Neural crest cell (in vitro differentiated cells): ENCODE measurements around the gene SARM1. TPM values are rescaled to one million over a fixed set of nuclear protein-coding genes. Genes with fewer than 3 reads are reported as not detected.

Source experiments
- DNase-seq: peaks from one replicate; pipeline ENCODE4 v3.0.0; 2021; ENCODE audit warnings: low read depth, mixed read lengths, low spot score
- H3K27ac Mint-ChIP-seq: one replicate; pipeline ENCODE4 v1.8.0; 2021; ENCODE audit warnings: mild to moderate bottlenecking, mixed read lengths; ENCODE audit not compliant: unreplicated experiment
- H3K27me3 Mint-ChIP-seq: 2 replicates; pipeline ENCODE4 v1.8.0; 2021; ENCODE audit warnings: low read depth, mild to moderate bottlenecking, mixed read lengths
- H3K36me3 Mint-ChIP-seq: 2 replicates; pipeline ENCODE4 v1.8.0; 2021; ENCODE audit warnings: low read depth, mild to moderate bottlenecking, mixed read lengths
- H3K4me1 Mint-ChIP-seq: 2 replicates; pipeline ENCODE4 v1.8.0; 2021; ENCODE audit warnings: mixed read lengths
- H3K4me3 Mint-ChIP-seq: one replicate; pipeline ENCODE4 v1.8.0; 2021; ENCODE audit warnings: mild to moderate bottlenecking, mixed read lengths
- H3K9me3 Mint-ChIP-seq: 2 replicates; pipeline ENCODE4 v1.8.0; 2021; ENCODE audit warnings: mixed read lengths
- CTCF ChIP-seq: fragments of 200-600 bp; sonication (generic); conservative IDR thresholded peaks from 2 replicates; pipeline ENCODE4 v1.5.0; 2021; ENCODE audit warnings: antibody characterized with exemption, mild to moderate bottlenecking
- total RNA-seq: library from RNA; stranded (reverse); gene quantifications from 2 replicates; pipeline ENCODE4 v1.2.1, GENCODE V29; 2021

SARM1 gene
- total RNA-seq, 1 donor from 2014 or later = 52.5 TPM

DNA sequence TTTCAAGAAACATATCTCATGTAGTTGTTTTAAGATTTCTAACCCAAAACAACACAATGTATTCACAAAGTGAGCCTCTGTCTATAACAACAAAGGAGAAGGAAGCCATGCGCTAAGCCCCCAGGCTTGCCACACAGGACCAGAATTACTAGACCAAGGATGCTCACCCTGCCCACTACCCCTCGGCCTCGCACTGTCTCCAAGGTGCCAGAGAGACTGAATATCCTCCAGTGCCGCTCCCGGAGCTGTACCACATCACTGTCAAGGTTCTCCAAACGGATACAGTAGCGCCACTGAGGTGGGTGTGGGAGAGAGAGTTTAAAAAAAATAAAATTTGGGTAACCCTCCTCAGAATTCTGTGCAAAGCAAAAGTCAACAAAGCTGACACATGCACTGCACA lies 21.2 kb upstream of the SARM1 start:
- H3K27ac Mint-ChIP-seq = no peak overlapping the region
- TF ChIP-seq CTCF = no peak

DNA sequence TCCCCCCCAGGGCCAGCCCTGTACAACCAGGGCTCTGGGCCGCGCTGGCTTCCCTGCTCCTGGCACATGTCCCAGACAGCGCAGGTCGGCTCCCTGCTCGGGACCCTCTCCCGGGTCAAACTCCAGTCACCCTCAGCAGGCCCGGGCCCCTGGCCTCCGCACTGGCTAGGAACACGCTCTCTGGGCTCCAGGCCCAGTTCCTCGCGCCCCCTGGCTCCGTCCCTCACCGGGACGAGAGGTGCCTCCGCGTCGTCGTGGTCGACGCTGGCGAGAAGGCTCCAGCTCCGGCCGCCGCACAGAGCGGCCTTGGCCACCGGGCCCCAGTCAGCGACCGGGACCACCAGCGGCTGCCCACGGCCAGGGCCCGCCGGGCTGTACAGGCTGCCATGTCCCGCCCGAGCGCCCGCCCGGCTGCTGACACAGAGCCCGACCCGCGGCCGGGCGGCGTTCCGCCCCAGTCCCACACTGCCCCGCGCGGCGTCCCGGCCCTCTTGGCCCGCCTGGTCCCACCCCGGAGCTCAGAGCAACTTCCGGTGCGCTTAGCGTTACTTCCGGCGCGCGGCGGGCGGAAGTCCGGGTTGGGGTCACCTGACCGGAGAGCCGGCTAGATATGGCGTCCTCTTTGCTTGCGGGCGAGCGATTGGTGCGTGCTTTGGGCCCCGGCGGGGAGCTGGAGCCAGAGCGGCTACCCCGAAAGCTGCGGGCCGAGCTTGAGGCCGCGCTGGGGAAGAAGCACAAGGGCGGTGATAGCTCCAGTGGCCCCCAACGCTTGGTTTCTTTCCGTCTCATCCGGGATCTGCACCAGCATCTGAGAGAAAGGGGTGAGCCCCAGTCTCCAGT lies 14.2 kb upstream of the SARM1 start, which contains the start of gene POLDIP2:
TSS of gene POLDIP2 (minus strand) at position 467 of the 840 bp plus-strand sequence. CDS start at position 388, 79 bp downstream.
- Mint-ChIP-seq H3K9me3 (no peaks in the 10 kb centered on the region), H3K36me3 (no peaks in the 10 kb centered on the region), H3K27me3 (no peaks in the 10 kb centered on the region), H3K27ac (peak within 1 kb of the TSS; percentile 97), H3K4me1 (peaks cover 21% of the 10 kb centered on the region), H3K4me3 (peak within 1 kb of the TSS; percentile 97)
- DNase-seq = peak; percentile 89
- TF ChIP-seq CTCF = no peak

More for the DNA sequence above, 21.2 kb upstream of the SARM1 start:
- DNase-seq = no peak
- Mint-ChIP-seq H3K4me1 (no peaks in the 10 kb centered on the region), H3K4me3 (no peak overlapping the region), H3K27me3 (no peaks in the 10 kb centered on the region), H3K9me3 (no peaks in the 10 kb centered on the region), H3K36me3 (peaks cover 10% of the 10 kb centered on the region)

- Mint-ChIP-seq H3K27me3 (no peaks in the 10 kb centered on the region), H3K9me3 (no peaks in the 10 kb centered on the region), H3K36me3 (no peaks in the 10 kb centered on the region), H3K27ac (peak overlapping the region; percentile 97), H3K4me1 (peaks cover 21% of the 10 kb centered on the region), H3K4me3 (peak overlapping the region; percentile 97)
- DNase-seq = no peak
- no peak for TF ChIP-seq CTCF
These were observed 13.6 kb upstream of the SARM1 start for GRCh38 chr17:28357901-28358197.

- Mint-ChIP-seq H3K36me3 (no peaks in the 10 kb centered on the region), H3K4me1 (peaks cover 4% of the 10 kb centered on the region), H3K27ac (no peak overlapping the region), H3K27me3 (no peaks in the 10 kb centered on the region), H3K4me3 (peak overlapping the region; percentile 27), H3K9me3 (no peaks in the 10 kb centered on the region)
- no peak for TF ChIP-seq CTCF
- no peak for DNase-seq
These were observed 8.3 kb upstream of the SARM1 start for GRCh38 chr17:28363186-28363585.

DNA sequence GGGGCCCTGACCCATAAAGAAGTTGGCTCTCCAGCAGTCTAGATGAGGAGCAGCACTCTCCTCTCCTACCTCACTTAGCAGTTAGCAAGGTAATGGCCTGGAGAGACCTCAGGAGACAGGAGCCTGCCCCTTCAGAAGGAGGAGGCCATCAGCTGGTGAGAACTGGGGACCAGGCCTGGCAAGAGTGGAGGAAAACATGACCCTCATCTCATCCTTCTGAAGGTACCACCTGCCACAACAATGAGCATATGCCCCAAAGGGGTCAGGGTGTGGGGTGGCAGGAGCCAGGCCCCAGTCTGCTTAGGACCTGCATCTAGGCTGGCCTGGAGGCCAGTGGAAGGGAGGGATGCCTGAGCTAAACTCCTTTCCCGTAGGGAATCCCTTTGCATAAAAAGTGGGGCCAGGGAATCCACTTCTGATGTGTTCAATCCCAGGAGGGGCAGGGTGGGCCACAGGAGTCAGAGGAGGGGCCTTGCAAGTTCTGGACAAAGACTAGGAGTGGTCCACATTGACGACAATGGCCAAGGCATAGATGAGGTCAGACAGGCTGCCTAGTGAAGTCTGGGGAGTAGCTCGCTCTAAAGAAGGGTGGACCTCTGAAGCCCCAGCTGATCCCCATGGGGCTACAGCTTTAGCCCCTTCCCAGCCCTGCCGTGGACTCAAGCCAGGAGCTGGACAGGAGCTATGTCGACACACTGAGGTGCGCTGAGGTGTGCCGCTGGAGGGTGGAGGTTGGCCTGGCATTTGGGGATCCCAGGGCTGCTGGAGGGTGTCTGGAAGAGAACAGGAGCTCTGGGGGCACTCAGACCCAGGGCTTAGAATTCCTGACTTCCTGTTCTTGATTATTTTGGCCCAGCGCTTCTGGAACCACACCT lies 7.5 kb upstream of the SARM1 start:
- Mint-ChIP-seq H3K27me3 (no peaks in the 10 kb centered on the region), H3K36me3 (no peaks in the 10 kb centered on the region), H3K9me3 (no peaks in the 10 kb centered on the region), H3K4me3 (no peak overlapping the region), H3K27ac (no peak overlapping the region), H3K4me1 (no peaks in the 10 kb centered on the region)
- no peak for DNase-seq
- no peak for TF ChIP-seq CTCF
